ENCODE measurements around the gene RAI1. TPM values are rescaled to one million over a fixed set of nuclear protein-coding genes. Genes with fewer than 3 reads are reported as not detected.

RAI1 gene
- total RNA-seq, 4 donors from 2014 or later, result 17.0 to 36.3 (median 22.3) TPM

DNA sequence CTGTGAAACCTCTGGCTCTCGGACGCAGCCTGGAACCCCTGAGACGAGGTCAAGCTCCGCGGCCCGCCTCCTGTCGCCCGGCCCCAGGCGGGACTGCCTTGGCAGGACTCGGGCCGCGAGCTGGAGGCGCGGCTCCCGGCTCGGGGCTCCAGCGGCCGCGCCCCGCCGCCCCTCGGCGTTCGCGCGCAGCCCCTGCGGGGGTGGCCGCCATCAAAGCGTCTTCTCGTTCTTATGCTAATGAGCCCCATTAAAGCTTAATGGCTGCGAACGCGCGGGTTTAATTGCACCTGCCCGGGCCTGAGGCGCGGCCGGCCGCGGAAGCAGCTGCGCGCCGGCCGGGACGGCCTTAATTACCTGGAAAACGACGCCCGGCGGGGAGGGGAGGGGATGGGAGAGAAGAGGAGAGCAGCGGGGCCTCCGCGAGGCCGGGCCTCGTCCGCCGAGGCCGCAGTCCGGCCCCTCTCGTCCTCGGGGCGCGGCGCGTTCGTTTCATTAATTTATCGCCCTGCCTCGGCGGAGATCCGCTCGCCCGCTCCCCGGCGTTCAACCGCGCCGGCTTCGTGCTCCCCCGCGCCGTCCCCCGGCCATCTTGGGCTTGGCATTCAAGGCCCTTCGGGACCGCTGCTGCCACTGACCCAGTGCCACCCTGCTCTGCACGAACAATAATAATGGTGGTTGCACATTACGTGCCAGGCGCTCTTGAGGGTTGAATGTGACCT, 19.2 kb downstream of the RAI1 start:
- 36 to 75% methylated on average over 15 to 30 of the region's 86 CpGs for WGBS, 2 donors
- Histone ChIP-seq H3K27me3 (no peaks in the 10 kb centered on the region), H3K4me1 (peaks cover 69 to 88% (median 70%) of the 10 kb centered on the region in 3 donors), H3K4me3 (peak overlapping the region; percentile 15 to 60 (median 38)), H3K9me3 (no peaks in the 10 kb centered on the region), H3K36me3 (peaks cover 0 to 7% (median 0%) of the 10 kb centered on the region in 3 donors), H3K27ac (peak overlapping the region; percentile 53 to 98 (median 82))
- TF ChIP-seq, protein P1, sequence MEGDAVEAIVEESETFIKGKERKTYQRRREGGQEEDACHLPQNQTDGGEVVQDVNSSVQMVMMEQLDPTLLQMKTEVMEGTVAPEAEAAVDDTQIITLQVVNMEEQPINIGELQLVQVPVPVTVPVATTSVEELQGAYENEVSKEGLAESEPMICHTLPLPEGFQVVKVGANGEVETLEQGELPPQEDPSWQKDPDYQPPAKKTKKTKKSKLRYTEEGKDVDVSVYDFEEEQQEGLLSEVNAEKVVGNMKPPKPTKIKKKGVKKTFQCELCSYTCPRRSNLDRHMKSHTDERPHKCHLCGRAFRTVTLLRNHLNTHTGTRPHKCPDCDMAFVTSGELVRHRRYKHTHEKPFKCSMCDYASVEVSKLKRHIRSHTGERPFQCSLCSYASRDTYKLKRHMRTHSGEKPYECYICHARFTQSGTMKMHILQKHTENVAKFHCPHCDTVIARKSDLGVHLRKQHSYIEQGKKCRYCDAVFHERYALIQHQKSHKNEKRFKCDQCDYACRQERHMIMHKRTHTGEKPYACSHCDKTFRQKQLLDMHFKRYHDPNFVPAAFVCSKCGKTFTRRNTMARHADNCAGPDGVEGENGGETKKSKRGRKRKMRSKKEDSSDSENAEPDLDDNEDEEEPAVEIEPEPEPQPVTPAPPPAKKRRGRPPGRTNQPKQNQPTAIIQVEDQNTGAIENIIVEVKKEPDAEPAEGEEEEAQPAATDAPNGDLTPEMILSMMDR (IDR thresholded peaks at IDR 0.05), result no peak
- no peak for TF ChIP-seq POLR2A (IDR thresholded peaks at IDR 0.05)
- no peak for DNase-seq
- intact Hi-C loops (cut with DNase I), result no loop called here

DNA sequence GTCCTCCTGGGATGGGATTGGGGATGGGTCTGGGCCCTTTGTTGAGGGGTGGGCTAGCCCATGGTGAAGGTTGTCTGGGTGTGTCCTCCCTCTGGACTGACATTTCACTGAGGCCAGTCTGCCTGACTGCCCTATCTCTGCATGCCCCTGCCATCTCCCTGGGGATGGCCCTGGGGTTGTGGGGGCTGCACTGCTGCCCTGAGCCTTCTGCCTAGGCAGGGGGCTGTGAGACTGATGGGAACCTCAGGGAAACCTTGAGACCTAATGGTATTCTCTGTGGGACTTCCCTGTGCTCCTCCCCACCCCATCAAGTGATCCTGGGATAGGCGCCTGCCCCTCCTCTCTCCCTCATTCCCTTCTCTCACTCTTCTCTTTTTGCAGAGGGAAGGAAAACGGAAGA, 19.9 kb downstream of the RAI1 start:
- intact Hi-C loops (cut with DNase I), result no loop called here
- peaks cover 63 to 81% (median 65%) of the 10 kb centered on the region in 3 donors for H3K4me1 ChIP-seq
- no peaks in the 10 kb centered on the region for H3K27me3 ChIP-seq
- H3K4me3 ChIP-seq, result peak overlapping the region in 1 of 4 donors; percentile 60
- no peak for DNase-seq
- no peak for TF ChIP-seq POLR2A (IDR thresholded peaks at IDR 0.05)
- TF ChIP-seq, protein P1 (IDR thresholded peaks at IDR 0.05), result no peak
- H3K27ac ChIP-seq, result peak overlapping the region in 2 of 4 donors; percentile 67 to 98
- 79 to 91% methylated on average over 2 of the region's 2 CpGs for WGBS, 2 donors
- H3K36me3 ChIP-seq, result peaks cover 0 to 10% (median 0%) of the 10 kb centered on the region in 3 donors
- H3K9me3 ChIP-seq, result no peaks in the 10 kb centered on the region

DNA sequence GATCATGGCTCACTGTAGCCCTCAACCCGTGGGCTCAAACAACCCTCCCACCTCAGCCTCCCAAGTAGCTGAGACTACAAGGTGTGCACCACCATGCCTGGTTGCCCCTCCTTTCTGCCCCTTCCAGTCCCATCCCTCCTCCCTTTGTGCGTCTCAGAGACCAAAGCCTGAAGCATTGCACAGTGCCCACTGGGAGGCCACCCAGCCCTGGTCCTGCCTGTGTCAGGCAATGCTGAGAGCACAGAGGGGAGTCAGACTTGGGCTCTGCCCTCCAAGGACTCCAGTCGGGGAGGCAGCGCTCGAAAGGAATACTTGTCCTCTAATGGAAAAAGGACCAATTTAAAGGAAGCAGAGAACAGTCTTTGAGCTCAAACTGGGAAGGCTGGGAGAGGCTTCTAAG, 20.4 kb downstream of the RAI1 start:
- 77 to 83% methylated on average over 4 to 5 of the region's 5 CpGs for WGBS, 2 donors
- peaks cover 0 to 10% (median 0%) of the 10 kb centered on the region in 3 donors for H3K36me3 ChIP-seq
- H3K27me3 ChIP-seq, result no peaks in the 10 kb centered on the region
- peaks cover 57 to 80% (median 59%) of the 10 kb centered on the region in 3 donors for H3K4me1 ChIP-seq
- no peak overlapping the region for H3K27ac ChIP-seq
- no peak for DNase-seq
- H3K9me3 ChIP-seq, result no peaks in the 10 kb centered on the region
- H3K4me3 ChIP-seq, result no peak overlapping the region
- intact Hi-C loops (cut with DNase I), result no loop called here
- TF ChIP-seq POLR2A (IDR thresholded peaks at IDR 0.05), result no peak
- TF ChIP-seq, protein P1 (IDR thresholded peaks at IDR 0.05), result no peak

DNA sequence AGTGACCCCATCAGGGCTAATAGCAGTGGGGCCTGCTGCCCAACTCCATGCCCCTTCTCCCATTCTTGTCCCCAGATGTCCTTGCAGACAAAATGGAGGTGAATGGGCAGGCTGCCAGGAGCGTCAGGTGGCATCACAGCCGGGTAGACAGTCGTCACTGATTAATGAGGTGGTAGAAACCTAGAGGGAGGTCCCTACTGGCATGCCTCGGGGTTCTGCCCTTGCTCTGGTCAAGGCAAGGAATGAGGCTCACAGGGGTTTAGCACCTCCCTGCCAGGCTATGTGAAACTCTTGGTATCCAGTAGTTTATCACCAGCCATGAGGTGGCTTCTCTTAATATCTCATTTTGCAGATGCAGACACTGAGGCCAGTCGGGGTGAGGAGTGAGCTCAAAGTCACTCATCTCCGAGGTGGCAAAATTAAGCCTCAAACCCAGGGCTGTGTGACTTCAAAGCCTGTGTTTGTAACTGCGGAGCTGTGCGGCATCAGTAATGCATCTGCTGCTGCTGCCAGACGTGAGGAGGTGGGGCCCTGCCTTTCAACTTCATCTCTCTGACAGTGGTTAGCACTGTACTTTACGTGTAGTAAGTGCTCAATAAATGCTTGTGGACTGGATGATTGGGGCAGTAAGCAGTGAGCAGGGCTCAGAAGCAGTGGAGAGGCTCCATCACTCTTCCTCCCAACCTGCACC, 21.3 kb downstream of the RAI1 start:
- Histone ChIP-seq H3K9me3 (no peaks in the 10 kb centered on the region), H3K4me3 (no peak overlapping the region), H3K4me1 (peaks cover 48 to 75% (median 51%) of the 10 kb centered on the region in 3 donors), H3K27me3 (no peaks in the 10 kb centered on the region), H3K27ac (no peak overlapping the region), H3K36me3 (peaks cover 0 to 10% (median 0%) of the 10 kb centered on the region in 3 donors)
- intact Hi-C loops (cut with DNase I), result no loop called here
- DNase-seq, result no peak
- WGBS, 2 donors, result 69 to 100% methylated on average over 4 to 9 of the region's 10 CpGs
- TF ChIP-seq, protein P1 (IDR thresholded peaks at IDR 0.05), result no peak
- no peak for TF ChIP-seq POLR2A (IDR thresholded peaks at IDR 0.05)

Data from esophagus squamous epithelium (tissue), 5 donors.